Kidney glomerular epithelial cell (primary cell): ENCODE results near the gene ITGA4.
A peak's percentile ranks its signal among the peaks of the same experiment; 100 is the strongest.

Experiments used
- DNase-seq: peaks from one replicate; lab custom pipeline; 2025; lab: John Stamatoyannopoulos, UW

ITGA4 gene

DNA sequence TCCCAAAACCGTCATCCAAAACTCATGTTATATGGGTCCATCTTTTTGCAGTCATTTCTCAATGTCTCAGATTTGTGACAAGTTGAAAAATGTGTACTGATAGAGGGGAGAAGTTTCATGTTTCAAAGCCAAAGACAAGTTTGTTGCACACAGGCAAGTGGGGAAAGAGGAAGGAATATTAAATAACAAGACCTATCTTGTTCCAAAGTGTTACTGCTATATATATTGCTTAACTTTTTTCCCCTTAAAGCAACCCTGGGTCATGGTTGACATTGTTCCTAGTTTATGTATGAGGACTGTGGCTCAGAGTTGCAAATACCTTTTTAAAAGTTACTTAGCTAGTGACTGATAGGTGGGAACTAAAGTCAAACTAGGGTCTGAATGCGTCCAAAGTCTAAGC lies 1.7 kb downstream of the ITGA4 start:
- DNase-seq = no peak

DNA sequence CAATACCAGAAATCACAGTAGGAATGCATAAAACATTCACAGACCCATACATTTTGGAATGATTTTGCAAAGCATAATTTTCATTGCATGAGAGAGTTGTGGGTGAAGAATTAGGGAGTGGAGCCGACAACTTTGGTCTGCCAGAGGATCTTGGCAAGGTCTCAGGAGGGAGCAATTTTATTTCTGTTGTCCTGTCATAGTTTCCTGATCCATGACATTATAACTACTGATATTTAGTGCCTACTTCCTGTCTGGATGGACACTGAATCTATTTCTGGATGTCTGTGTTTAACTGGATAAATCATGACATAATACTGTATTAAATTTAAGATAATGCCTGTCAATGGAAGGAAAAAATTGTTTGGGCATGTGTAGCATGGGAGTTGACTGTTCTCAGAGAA lies 2.4 kb downstream of the ITGA4 start:
- DNase-seq = no peak

DNA sequence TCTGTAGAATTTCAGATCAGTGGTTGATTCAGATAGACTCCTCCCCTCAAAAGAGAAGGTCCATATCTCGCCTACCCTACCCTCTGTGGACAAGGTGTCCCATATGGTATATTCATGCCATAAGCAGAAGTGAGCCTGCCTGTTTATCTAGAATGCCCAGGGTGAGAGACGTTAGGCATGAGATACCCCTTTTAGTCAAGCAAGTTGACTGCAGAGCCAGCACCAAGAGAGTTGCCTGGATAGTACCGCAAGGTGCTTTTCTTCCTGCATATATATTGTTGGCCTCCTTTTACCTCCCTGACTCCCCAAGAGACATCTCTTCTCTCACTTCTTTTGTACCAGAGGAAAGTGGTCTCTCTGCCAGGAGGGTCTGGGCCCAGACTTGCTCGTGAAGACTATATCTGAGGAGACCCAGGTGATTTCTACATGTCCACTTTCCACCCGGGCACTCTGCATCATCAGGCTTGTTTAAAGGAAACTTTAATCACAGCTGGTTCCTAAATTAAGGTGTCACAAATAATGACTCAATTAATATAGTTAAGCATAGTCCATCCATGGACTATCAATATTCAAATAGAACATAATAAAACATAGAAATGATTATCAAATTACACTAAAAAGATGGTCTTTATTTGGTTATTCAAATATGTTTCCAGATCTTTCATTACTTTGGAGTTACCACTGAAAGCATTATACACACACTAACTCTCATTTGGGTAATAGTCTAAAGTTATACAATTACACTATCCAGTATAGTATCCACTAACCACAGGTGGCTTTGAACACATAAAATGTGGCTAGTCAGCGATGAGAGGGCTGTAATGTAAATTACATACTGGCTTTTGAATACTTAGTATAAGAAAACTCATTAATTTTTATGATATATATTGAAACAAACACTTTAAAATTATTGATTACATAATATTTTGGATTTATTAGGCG lies 4.1 kb downstream of the ITGA4 start:
- no peak for DNase-seq

DNA sequence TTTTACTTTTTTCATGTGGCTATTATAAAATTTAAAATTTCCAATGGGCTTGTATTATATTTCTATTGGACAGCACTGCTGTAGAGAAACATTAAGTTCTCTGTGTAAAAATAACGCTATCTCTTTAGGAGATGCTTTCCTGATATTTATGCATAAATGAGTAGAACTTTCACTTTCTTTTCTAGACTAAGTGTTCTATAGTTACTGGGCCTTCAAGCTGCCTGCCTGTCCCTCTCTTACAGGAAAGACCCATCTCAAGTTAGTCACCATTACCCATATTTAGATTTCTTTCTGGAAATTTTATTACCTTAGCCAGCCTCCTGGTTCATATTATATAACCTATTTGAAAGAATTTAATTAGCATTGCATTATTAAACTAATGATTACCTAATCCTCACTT lies 4.8 kb downstream of the ITGA4 start:
- DNase-seq = no peak

DNA sequence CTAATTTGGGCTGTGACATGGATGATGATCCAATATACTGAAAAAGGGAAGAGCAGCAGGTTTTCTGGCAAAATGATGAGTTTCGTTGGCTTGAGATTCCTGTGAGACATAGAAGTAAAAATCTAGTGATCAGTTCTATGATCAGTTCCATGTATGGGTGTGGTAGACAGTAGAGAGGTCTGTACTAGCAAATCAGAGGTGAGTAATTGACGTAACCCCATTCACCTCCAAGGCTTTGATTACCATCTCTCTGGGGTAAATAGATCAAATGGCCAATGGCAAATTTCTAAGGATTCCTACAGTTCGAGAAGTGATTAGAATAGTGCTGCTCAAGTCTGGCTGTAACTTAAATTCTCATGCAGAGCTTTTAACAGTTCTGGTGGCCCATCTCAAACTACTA lies 6.4 kb downstream of the ITGA4 start:
- no peak for DNase-seq

DNA sequence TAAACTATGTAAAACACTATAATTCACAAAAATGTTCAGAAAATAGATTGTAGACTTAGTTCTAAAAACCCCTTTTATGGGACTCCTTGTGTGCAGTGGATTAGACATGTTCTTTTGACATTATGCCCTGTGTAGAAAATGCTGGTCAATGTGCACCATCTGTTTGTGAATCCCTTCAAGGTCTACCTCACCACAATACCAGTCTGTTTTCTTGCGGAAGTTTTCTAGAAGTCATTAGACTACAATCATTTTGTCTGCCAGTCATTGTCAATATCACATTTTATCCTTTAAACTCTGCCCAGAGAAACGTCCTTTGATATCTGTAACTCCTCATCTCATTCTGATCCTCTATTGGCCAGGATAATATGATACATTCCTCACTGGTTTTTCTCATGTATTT lies 7.8 kb downstream of the ITGA4 start:
- no peak for DNase-seq

DNA sequence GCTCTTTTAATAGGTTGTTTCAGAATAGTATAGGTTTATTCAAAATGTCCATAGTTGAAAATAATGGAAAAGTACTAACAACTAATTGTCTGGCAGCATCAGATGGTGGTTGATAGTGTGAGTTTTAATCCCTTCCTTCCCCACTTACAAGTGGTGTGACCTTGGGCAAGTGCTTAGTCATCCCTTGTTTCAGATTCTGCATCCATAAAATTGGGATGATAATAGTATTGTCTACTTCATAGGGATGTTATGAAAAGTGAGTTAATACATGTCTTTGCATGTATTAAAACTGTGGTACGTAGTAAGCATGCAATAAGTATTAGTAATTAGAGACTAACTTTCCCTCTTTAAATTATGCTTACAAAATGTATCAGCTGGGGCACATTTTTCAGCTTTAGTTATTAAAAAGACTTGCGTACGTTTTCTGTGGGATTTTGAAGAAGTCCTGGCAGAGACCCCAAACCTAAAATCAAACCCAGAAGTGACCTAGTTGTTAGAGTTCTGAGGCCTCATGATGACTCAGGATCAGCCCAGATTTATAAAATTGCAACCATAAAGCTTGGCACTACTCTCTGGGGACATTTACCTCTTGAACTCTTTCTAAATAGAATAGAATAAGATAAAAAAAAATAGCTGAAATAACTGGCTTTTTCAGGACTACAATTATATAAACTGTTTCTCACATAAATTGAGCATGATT lies 8.6 kb downstream of the ITGA4 start:
- no peak for DNase-seq

DNA sequence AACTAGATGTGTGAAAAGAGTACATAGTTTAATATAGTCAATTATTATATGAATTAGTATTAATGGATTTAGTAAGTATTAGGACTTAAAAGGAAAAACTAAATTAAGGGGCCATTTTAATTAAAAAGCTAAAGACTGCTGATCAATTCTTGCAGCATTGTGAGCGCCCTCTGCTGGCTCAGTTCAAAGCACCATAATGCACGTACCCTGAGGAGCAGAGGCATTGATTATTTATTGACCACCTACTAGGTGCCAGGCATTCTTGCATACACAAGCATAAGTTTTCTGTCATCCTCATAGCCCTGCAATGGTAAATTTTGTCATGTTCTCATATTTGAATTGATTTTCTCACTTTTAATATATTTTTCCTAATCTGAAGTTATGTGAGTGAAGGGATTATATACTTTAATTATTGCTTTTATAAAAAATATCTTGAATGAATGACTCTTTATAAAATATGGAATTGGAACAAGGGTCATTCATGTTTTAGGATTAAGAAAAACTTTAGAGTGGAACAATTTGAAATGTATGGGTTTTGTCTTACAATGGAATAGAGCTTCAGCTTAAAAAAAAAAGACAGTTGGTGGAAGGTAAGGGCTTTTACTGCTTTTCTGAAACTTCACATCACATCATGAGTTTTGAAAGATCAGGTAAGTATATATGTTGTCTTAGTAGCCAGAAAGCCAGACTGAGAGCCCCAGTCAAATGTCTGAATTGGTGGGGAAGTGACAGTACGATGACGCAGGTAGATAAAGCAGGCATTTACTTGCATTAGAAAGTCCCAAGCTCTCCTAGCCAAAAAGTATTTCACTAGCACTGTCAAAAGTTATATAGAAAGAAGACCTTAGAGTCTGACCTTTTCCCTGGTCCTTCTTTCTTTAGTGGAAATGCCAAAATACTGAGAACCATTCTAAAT lies 9.7 kb downstream of the ITGA4 start:
- peak; percentile 31 for DNase-seq

DNA sequence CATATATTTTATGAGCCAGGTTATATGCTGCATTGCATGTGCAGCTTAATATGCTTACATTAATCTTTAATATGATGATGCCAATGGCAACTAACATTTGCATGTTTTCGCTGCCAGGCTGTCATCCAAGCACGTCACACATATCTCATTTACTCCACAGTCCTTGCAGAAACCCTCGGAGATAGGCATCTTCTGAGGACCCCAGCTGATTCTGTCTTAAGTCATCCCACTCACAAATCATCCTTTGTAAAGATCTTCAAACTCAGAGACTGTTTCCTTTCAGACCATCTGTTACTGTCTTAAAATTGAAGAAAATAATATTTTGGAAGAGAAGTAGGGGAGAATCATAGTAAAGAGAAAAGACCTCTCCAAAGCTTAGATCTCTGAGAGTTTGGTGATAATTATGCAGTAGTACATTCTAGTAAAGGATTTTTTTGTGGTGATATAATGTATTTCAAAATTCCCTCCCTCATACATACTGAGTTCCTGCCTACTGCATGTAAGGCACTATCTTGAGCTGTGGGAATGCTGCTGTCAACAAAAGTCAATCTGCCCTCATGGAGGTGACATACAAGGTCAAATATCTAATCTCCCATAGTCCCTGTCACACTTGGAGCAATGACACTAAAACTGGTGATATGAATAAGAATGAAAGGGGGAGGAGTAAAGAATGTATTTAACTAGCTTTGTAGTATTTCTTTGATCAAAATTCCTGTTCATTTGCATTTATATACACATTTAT lies 11.0 kb downstream of the ITGA4 start:
- no peak for DNase-seq

DNA sequence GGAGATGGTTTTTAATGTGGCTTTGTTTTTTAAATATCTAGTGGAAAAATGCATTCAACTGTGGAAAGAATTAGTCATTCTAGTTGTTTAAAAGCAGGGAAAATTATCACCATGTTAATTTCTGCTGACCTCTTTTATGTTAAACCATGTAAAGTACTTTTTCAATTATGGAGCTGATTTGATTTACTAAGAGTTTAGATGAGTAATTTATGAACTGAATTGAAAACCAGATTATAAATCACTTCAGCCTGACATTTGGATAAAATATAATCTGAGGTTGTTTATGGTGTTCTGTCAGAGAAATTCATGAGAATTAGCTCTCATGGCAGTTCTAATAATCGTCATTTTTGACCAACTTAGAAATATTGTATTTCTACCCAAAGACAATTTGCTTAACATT lies 11.6 kb downstream of the ITGA4 start:
- no peak for DNase-seq

DNA sequence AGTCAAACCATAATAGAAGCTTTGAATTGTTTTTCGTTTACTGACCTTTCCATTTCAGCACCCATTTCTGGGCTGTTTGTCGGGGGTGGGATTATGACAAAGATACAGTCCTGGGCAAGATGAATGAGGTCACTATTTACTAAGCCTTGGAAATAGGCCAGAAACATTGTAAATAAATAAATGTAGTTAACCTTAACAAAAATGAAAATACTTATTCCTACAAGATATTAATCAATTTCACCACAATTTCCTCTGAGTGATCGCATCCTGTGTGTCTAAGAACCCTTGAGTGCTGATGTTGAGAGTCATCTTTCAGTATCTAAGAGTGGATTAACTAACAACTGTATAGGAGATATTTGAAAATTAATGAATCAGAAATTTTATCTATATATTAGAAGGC lies 14.0 kb downstream of the ITGA4 start:
- no peak for DNase-seq

DNA sequence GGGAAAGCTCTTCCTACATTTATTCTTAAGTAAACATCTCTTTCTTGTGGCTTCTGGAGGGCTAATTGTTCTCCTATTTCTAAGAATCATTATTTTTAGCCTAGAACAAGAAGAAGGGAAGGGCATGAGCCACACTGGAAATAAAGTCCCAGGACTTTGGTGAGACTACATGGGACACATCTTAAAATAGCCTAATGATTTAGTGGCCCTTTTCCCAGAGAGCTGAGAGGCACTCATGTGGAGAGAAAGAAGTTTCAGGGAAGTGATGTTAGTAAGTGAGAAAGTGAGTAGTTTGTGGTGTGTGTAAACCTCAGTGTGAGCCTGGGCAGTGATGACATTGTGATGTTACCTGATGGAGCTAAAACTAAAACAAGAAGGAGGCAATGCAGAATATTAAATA lies 14.6 kb downstream of the ITGA4 start:
- DNase-seq = peak; percentile 13

DNA sequence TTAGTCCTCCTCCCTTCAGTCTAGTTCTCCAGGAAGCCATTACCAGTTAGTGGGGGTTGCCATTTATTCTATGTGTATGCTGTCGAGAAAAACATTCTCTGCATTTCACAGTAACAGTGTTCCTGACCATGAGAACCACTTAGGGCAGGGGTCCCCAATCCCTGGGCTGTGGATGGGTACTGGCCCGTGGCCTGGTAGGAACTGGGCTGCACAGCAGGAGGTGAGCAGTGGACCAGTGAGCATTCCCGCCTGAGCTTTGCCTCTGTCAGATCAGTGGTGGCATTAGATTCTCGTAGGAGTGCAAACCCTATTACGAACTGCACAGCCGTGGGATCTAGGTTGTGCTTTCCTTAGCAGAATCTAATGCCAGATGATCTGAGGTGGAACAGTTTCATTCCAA lies 15.8 kb downstream of the ITGA4 start:
- DNase-seq = no peak

DNA sequence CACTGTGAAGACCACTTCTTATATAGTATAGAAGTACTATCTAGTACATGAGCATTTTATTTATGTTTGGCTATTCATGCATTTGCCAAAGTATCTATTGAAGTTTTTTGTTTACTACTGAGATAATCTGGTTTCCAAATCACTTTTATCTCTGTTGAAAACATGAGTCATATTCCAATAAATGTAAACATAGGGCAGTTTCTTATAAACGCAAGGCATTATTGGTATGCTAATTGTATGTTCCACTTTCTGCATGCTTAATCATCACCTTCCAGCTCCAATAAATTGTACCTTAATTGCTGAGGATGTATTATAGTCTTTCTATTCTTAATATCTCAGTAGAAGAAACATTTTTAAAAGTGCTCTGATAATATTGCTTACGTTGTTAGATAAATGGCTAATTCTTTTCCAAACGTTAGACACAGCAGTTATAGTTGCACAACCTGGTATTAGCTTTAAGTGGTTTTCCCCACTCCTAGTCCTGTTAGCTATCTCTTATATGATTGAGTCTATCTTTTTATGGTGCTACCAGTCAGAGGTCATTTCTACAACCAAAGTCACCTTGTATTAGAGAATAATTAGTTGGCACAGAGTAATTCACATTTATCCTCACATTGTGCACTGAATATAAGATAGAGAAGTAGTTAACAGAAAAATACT lies 17.2 kb downstream of the ITGA4 start:
- no peak for DNase-seq

DNA sequence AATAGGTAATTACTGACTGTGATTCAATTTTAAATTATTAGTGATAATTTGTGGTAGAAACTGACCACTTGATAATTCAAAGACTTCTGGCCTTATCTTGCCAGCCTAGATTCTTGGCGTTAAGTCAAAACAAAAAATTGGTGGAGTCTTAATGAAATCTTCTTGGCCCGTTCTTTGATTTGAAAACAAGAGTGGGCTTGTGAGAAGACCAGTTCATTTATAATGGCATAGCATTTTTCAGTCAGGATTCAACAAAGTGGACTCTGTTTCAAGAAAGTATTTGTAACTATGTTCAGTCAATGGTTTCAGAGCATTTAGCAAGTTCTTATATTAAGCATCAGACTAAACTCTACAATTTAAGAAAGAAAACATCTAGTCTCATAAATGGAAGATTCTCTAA lies 26.0 kb downstream of the ITGA4 start:
- no peak for DNase-seq

DNA sequence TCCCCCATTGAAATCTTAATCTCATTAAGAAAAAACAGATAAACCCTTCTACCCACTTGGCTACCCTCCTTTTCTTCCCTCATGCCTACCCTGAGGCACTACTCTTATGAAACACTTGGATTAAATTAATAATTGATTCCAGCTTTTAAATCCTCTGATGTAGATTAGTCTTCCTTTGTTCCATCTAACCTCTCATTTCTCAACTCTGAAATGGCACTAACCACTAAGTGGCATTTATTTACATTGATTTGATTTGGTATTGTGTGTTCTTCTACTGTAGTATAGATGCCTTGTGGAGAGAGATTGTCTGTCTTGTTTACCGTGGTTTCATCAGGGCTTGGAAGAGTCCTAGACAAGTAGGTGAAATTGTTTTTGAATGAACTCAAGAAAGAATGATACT lies 26.7 kb downstream of the ITGA4 start:
- DNase-seq = no peak

DNA sequence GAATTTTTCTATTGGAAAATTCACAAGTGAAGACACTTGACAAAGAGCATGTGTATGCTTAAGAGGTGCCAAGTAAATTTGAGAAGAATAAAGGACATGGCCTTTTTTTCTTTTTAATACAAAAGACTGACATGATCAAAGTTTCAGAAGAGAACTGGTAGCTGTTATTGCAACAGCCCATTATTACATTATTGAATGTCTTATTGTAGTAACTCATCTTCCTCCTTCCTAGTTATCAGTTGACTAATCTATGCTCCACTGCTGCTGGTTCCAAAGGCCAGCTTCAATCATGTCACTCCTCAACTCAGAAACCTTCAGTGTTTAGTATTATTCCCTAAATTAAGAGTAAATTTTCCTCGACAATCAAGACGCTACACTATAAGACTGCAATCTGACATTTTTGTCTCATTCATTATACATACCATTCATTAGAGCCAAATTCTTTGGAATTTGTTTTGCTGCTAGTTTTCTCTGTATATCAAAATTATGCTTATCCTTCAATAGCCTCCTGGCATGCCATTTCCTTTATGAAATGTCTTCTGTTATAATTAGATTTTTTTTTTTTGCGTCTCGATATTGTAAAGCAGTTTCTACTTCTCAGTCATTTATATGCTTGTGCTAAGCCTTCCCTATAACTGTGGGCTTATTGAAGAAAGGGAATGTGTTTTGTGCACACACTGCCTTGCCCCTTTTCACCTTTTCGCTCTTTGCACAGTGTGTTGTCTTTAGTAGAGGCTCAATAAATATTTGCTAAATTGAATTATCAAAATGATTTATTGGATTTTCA lies 27.9 kb downstream of the ITGA4 start:
- no peak for DNase-seq

DNA sequence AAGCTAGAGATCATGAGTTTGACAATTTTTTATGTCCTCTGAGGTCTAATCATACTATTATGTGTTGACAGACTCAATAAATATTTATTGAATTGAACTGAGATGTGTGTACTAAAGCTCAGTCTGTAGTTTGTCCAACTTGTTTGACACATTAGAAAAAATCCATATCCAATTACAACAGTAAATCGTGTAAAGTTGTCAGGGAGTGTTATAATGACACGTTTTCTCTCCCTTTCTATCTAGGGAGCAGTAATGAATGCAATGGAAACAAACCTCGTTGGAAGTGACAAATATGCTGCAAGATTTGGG lies 28.4 kb downstream of the ITGA4 start:
- no peak for DNase-seq

DNA sequence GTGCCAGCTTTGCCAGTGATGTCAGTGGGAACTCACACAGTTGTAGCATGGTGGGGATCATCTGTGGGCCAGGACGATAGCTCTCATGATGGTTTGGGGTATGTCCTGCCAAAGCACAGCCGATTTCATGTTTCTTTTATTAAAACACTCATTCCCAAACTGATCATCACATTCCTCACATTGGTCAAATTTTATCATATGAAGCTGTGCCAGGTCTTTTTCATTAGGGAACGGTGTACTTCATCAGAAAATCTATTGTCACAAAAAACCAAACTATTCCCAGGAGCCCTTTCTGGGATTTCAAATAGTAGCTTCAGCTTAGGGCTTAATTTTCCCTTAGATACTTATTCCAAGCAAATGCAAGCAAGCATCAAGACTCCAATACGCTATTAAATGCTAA lies 42.0 kb downstream of the ITGA4 start:
- DNase-seq = no peak

DNA sequence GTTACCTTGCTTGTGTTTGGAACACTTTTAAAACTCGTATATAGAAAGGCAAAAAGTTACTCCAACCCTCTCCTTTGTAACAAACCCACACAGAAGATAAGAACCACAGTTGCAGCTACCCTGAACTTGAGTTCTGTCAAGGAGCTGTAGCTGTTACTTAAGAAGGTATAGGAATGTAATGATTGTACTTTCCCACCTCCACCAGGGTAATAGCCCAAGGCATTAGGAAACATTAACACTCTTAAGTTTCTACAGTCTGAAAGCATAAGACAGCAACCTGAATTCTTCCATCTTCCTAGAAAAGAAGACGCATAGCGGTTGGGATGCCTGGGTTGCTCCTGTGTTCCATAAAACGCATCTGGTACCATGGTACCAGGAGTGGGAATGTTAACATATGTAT lies 43.0 kb downstream of the ITGA4 start:
- DNase-seq = no peak

DNA sequence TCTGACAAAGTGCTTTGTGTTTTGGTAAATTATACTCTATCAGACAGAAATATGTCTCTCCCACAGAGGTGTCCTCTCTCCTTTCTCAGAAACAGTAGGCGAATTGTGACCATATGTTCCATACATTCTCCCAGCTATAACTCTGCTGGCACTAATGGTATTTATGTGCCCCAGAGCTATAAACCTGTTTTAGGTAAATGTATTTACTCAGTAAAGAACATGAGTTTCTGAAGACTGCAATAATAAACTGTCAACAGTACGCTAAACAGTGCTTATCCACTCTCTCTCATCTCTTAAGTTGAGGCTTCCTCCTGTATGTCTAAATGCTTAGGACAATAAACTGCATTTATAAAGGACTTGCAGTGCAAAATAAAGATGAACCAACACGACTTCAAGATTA lies 58.5 kb downstream of the ITGA4 start:
- DNase-seq = no peak
